WERI-Rb-1 (cell line): ENCODE measurements around the gene SPC25.

Experiments
- DNase-seq: peaks from one replicate; pipeline ENCODE4 v3.0.0-alpha.2; 2020
- H3K27ac ChIP-seq: fragments of 250-450 bp; sonication (Bioruptor Pico); 2 replicates; pipeline ENCODE4 v1.5.1; 2020; ENCODE audit warnings: mild to moderate bottlenecking, moderate library complexity
- H3K27me3 ChIP-seq: fragments of 250-450 bp; sonication (Bioruptor Pico); 2 replicates; pipeline ENCODE4 v1.5.1; 2021; ENCODE audit warnings: mild to moderate bottlenecking, low read depth, moderate library complexity; ENCODE audit not compliant: insufficient read depth, severe bottlenecking
- H3K36me3 ChIP-seq: fragments of 250-450 bp; sonication (Bioruptor Pico); 2 replicates; pipeline ENCODE4 v1.5.1; 2020; ENCODE audit warnings: mild to moderate bottlenecking, moderate library complexity
- H3K4me3 ChIP-seq: 2 replicates; pipeline ENCODE4 v1.5.1; 2011; ENCODE audit warnings: low read depth, mild to moderate bottlenecking, control low read depth, low read length
- H3K9me3 ChIP-seq: fragments of 250-450 bp; sonication (Bioruptor Pico); 2 replicates; pipeline ENCODE4 v1.5.1; 2021; ENCODE audit warnings: mild to moderate bottlenecking, moderate library complexity; ENCODE audit not compliant: severe bottlenecking
- TF ChIP-seq, protein P1 (sequence below): IDR thresholded peaks from 2 replicates; pipeline ENCODE4 v1.5.1; 2011; ENCODE audit warnings: low read depth, mild to moderate bottlenecking, control low read depth, inconsistent platforms, low read length

SPC25 gene

DNA sequence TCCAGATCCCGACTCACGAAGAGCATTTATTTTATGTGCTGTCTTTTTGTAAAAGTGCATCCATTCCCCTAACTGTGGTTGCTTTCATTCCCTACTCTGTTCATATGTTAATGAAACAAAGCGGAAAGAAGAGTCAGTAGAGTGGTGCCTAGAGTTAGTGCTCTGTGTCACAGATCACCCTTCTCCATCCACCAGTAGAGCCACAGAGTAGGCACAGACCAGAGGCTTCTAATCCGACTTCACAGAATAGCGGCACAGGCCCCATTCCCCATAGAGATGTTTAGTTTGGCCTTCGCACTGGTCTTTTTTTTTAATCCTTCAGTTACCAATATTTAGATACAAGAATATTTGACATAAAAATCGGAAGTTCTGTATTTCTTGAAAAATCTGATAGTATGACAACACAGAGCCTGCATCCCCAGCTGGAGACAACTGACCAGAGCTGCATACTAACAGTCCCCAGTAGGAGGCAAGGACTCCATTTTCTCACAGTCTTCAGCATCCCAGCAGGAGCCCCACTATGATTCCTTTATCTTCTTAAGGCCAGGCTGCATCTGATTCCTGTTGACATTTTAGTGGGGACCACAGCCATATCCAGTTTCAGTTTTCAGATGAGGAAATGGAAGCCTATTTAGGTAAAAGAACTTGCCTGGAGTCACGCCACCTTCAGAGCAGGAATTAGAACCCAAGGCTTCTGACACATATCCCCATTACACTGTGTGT, 17.9 kb upstream of the SPC25 start:
- no peak for DNase-seq
- no peaks in the 10 kb centered on the region for H3K27me3 ChIP-seq
- H3K4me3 ChIP-seq, result no peak overlapping the region
- H3K36me3 ChIP-seq, result no peaks in the 10 kb centered on the region
- H3K27ac ChIP-seq, result no peak overlapping the region
- no peaks in the 10 kb centered on the region for H3K9me3 ChIP-seq
- TF ChIP-seq, protein P1, sequence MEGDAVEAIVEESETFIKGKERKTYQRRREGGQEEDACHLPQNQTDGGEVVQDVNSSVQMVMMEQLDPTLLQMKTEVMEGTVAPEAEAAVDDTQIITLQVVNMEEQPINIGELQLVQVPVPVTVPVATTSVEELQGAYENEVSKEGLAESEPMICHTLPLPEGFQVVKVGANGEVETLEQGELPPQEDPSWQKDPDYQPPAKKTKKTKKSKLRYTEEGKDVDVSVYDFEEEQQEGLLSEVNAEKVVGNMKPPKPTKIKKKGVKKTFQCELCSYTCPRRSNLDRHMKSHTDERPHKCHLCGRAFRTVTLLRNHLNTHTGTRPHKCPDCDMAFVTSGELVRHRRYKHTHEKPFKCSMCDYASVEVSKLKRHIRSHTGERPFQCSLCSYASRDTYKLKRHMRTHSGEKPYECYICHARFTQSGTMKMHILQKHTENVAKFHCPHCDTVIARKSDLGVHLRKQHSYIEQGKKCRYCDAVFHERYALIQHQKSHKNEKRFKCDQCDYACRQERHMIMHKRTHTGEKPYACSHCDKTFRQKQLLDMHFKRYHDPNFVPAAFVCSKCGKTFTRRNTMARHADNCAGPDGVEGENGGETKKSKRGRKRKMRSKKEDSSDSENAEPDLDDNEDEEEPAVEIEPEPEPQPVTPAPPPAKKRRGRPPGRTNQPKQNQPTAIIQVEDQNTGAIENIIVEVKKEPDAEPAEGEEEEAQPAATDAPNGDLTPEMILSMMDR, result no peak

DNA sequence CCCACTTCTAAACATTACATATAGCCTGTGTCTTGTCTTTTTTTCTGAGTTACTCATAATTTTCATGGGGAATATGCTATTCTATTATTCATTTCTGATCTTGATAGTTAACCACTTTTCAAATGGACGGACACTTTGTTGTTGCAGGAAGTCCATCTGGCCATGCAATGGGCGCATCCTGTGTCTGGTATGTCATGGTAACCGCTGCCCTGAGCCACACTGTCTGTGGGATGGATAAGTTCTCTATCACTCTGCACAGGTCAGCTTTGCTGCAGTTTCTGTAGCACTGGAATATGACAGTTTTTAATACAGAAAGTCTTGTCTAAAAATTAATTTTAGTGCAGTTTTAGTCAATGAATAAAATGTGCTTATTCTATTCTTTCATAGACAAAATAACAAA, 14.1 kb upstream of the SPC25 start:
- H3K27ac ChIP-seq, result no peak overlapping the region
- no peak overlapping the region for H3K4me3 ChIP-seq
- H3K9me3 ChIP-seq, result no peaks in the 10 kb centered on the region
- TF ChIP-seq, protein P1, result no peak
- H3K36me3 ChIP-seq, result no peaks in the 10 kb centered on the region
- DNase-seq, result no peak
- H3K27me3 ChIP-seq, result no peaks in the 10 kb centered on the region

DNA sequence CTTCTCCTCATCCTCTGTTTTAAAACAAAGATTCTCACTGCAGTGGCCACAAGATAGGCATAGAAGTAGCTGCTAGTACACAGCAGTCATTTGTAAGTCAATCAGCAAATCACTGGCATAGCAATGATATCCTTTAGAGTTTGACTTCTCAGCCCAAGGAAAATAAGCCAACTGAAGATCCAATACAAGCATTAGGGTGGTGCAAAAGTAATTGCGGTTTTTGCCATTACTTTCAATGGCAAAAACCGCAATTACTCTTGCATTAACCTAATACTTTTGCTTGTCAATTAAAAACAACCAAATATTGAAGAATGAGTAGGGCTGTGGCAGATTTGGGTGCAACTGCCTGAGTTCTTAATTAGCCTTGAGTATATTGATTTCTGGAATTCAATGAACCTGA, 13.7 kb upstream of the SPC25 start:
- H3K27me3 ChIP-seq, result no peaks in the 10 kb centered on the region
- DNase-seq, result no peak
- TF ChIP-seq, protein P1, result no peak
- H3K4me3 ChIP-seq, result no peak overlapping the region
- H3K27ac ChIP-seq, result no peak overlapping the region
- H3K36me3 ChIP-seq, result no peaks in the 10 kb centered on the region
- H3K9me3 ChIP-seq, result no peaks in the 10 kb centered on the region

DNA sequence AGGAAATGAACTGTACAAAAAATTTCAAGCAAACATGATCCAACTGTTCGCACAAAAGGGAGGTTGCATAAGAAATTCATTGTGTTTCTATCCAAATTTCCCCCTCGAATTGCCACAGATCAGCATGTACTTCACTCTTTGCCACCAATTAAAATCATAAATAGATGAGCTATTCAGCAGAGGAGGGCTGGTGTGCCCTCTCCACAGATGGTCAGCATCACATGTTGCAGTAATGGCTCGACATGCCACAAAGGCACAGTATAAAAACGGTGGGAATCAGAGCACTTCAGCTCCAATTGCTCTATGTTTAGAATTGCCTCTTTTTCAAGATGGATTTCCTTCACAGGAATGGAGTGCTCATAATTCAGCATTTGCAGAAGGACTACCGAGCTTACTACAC, 10.8 kb upstream of the SPC25 start, which contains the start of gene G6PC2:
Gene G6PC2, plus strand, starts transcription at position 289 of the 400 bp plus-strand sequence. Its CDS starts 41 bp downstream, at position 330.
- TF ChIP-seq, protein P1, result no peak
- H3K36me3 ChIP-seq, result no peaks in the 10 kb centered on the region
- no peaks in the 10 kb centered on the region for H3K9me3 ChIP-seq
- no peak within 1 kb of the TSS for H3K27ac ChIP-seq
- H3K4me3 ChIP-seq, result no peak within 1 kb of the TSS
- DNase-seq, result no peak
- no peaks in the 10 kb centered on the region for H3K27me3 ChIP-seq

DNA sequence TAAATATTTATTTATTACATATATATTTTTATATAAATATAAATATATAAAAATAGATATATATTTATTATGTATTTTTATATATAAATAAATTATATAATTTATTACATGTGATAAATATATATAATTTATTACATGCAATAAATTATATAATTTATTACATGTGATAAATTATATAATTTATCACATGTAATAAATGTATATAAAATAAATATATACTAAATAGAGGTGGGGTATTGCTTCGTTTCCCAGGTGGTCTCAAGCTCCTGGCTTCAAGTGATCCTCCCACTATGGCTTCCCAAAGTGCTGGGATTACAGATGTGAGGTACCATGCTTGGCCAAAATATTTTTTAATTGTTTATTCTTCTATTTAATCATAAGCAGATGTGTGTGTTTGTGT, 7.2 kb upstream of the SPC25 start:
- Histone ChIP-seq H3K4me3 (no peak overlapping the region), H3K27ac (no peak overlapping the region), H3K27me3 (no peaks in the 10 kb centered on the region), H3K36me3 (no peaks in the 10 kb centered on the region), H3K9me3 (no peaks in the 10 kb centered on the region)
- DNase-seq, result no peak
- TF ChIP-seq, protein P1, result no peak

DNA sequence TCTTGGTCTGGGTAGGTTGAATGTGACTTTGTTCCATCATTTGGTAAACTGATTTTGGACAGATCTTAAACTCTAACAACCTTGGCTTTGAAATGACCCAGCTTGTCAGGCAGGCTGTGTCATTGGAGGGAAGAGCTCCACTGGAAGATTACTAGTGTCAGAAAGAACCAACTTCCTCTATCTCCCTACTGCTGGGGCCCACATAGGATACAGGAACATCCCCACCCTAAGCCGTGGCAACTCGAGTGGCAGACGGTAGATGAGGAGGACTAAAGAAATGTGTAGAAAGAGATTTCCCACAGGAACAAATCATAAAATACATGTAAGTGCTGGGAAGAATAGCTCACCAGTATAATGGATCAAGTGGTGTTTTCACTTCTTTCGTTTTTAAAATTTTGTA, 6.6 kb upstream of the SPC25 start:
- no peaks in the 10 kb centered on the region for H3K36me3 ChIP-seq
- H3K27ac ChIP-seq, result no peak overlapping the region
- TF ChIP-seq, protein P1, result no peak
- H3K4me3 ChIP-seq, result no peak overlapping the region
- no peak for DNase-seq
- no peaks in the 10 kb centered on the region for H3K9me3 ChIP-seq
- no peaks in the 10 kb centered on the region for H3K27me3 ChIP-seq
